PFSK-1 (cell line): ENCODE measurements around the gene MUCL3. TPM values are rescaled to one million over a fixed set of nuclear protein-coding genes. Genes with fewer than 3 reads are reported as not detected.

Experiments
- FOXP2 ChIP-seq: optimal IDR thresholded peaks from 2 replicates; pipeline ENCODE3; 2011; ENCODE audit warnings: borderline replicate concordance, control low read depth, inconsistent platforms; ENCODE audit not compliant: insufficient read depth; ENCODE audit errors: extremely low read length, extremely low read depth
- POLR2AphosphoS5 ChIP-seq: IDR thresholded peaks from 2 replicates; pipeline ENCODE4 v1.6.1; 2012; ENCODE audit warnings: low read depth, mild to moderate bottlenecking, control low read depth, low read length, moderate library complexity
- SIN3A ChIP-seq: IDR thresholded peaks from 2 replicates; pipeline ENCODE4 v1.6.1; 2012; ENCODE audit warnings: mild to moderate bottlenecking, low read length, moderate library complexity, borderline replicate concordance; ENCODE audit not compliant: insufficient read depth
- TAF1 ChIP-seq: IDR thresholded peaks from 2 replicates; pipeline ENCODE4 v1.6.1; 2012; ENCODE audit warnings: low read length, control low read depth, borderline replicate concordance; ENCODE audit not compliant: insufficient read depth
- polyA plus RNA-seq: library from polyadenylated mRNA; unstranded; fragments of >200 nt; gene quantifications from one replicate; pipeline ENCODE4 v1.2.1, GENCODE V29; 2012; ENCODE audit warnings: low read depth, missing spikeins; ENCODE audit not compliant: insufficient read length
- TF ChIP-seq, protein P1 (sequence below), 2 experiments: IDR thresholded peaks; 2 replicates each; pipeline versions ENCODE4 v1.6.1 to v1.8.0; 2011 to 2012; ENCODE audit warnings: low read depth in 2 of 2, low read length in 2 of 2, control low read depth in 1 of 2, inconsistent platforms in 1 of 2, mild to moderate bottlenecking in 1 of 2, moderate library complexity in 1 of 2; ENCODE audit not compliant: insufficient read depth in 1 of 2

The MUCL3 gene, protein sequence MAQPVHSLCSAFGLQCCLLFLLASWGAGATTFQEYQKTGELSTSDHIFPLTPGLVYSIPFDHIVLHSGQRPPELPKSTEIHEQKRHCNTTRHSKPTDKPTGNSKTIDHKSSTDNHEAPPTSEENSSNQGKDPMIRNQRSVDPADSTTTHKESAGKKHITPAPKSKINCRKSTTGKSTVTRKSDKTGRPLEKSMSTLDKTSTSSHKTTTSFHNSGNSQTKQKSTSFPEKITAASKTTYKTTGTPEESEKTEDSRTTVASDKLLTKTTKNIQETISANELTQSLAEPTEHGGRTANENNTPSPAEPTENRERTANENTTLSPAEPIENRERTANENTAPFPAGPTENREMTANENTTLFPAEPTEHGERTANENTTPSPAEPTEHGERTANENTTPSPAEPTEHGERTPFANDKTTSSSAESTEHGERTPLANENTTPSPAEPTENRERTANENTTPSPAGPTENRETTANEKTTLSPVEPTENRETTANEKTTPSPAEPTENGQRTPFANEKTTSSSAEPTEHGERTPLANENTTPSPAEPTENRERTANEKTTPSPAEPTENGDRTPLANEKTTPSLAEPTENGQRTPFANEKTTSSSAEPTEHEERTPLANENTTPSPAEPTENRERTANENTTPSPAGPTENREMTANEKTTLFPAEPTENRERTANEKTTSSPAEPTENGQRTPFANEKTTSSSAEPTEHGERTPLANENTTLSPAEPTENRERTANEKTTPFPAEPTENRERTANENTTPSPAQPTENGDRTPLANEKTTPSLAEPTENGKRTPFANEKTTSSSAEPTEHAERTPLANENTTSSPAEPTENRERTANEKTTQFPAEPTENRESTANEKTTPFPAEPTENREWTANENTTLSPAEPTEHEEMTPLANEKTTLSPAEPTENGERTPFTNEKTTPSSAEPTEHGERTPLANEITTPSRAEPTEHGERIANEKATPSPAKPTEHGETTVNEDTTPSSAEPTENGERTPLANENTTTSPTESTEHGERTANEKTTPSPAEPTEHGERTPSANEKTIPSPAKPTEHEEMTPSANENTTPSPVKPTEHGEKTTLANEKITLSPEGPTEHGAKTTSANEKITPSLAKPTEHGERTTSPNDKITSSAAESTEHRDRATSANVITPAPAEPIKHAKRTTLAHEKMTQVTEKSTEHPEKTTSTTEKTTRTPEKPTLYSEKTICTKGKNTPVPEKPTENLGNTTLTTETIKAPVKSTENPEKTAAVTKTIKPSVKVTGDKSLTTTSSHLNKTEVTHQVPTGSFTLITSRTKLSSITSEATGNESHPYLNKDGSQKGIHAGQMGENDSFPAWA (N-terminal part only)
- not detected for polyA plus RNA-seq

- no peak for TF ChIP-seq TAF1
- TF ChIP-seq, protein P1, sequence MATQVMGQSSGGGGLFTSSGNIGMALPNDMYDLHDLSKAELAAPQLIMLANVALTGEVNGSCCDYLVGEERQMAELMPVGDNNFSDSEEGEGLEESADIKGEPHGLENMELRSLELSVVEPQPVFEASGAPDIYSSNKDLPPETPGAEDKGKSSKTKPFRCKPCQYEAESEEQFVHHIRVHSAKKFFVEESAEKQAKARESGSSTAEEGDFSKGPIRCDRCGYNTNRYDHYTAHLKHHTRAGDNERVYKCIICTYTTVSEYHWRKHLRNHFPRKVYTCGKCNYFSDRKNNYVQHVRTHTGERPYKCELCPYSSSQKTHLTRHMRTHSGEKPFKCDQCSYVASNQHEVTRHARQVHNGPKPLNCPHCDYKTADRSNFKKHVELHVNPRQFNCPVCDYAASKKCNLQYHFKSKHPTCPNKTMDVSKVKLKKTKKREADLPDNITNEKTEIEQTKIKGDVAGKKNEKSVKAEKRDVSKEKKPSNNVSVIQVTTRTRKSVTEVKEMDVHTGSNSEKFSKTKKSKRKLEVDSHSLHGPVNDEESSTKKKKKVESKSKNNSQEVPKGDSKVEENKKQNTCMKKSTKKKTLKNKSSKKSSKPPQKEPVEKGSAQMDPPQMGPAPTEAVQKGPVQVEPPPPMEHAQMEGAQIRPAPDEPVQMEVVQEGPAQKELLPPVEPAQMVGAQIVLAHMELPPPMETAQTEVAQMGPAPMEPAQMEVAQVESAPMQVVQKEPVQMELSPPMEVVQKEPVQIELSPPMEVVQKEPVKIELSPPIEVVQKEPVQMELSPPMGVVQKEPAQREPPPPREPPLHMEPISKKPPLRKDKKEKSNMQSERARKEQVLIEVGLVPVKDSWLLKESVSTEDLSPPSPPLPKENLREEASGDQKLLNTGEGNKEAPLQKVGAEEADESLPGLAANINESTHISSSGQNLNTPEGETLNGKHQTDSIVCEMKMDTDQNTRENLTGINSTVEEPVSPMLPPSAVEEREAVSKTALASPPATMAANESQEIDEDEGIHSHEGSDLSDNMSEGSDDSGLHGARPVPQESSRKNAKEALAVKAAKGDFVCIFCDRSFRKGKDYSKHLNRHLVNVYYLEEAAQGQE (IDR thresholded peaks at IDR 0.05; ENCODE audit: insufficient read depth in 1 of 2, low read depth in 2 of 2, low read length in 2 of 2), result no peak
- TF ChIP-seq SIN3A, result no peak
- no peak for TF ChIP-seq POLR2AphosphoS5
Observed at GRCh38 chr6:30940361-30940986, at the start of gene MUCL3. Gene MUCL3, plus strand, starts transcription at chr6:30940973. Its CDS starts 27 bp downstream, at chr6:30941000.

GRCh38 chr6:30891450-30891723, 49.4 kb upstream of the MUCL3 start:
- TF ChIP-seq SIN3A (no peak), POLR2AphosphoS5 (no peak), FOXP2 (no peak), TAF1 (no peak)
- TF ChIP-seq, protein P1 (IDR thresholded peaks at IDR 0.05; ENCODE audit: insufficient read depth in 1 of 2, low read depth in 2 of 2, low read length in 2 of 2), result no peak

GRCh38 chr6:30891816-30892538, 48.8 kb upstream of the MUCL3 start:
- no peak for TF ChIP-seq SIN3A
- TF ChIP-seq, protein P1 (IDR thresholded peaks at IDR 0.05; ENCODE audit: insufficient read depth in 1 of 2, low read depth in 2 of 2, low read length in 2 of 2), result no peak
- no peak for TF ChIP-seq POLR2AphosphoS5
- no peak for TF ChIP-seq TAF1
- TF ChIP-seq FOXP2, result no peak

GRCh38 chr6:30893001-30893591, 47.7 kb upstream of the MUCL3 start:
- TF ChIP-seq, protein P1 (IDR thresholded peaks at IDR 0.05; ENCODE audit: insufficient read depth in 1 of 2, low read depth in 2 of 2, low read length in 2 of 2), result no peak
- TF ChIP-seq FOXP2 (no peak), POLR2AphosphoS5 (no peak), SIN3A (no peak), TAF1 (no peak)
